Activated CD4-positive, alpha-beta T cell treated with anti-CD3 and anti-CD28 coated beads, Interleukin-2, amount 50 U/mL, for 48 hours (primary cell): ENCODE measurements around the gene HBM.
"Not testable (repeated sequence)": the region's sequence is repeated elsewhere in the genome, so short reads cannot be mapped to it uniquely, and the experiment has no call there.

Experiments used
- DNase-seq, 2 experiments: peaks; one replicate each; pipeline ENCODE4 v3.0.0-alpha.2; 2020

Gene HBM

GRCh38 chr16:165539-166374 is at the start of gene HBM:
Gene HBM, plus strand, starts transcription at chr16:165978. Its CDS starts 20 bp downstream, at chr16:165998.
- no peak for DNase-seq

- DNase-seq = no peak
These were observed 49.8 kb upstream of the HBM start for GRCh38 chr16:116015-116414.

- DNase-seq = peak; percentile 66 to 71
These were observed 48.1 kb upstream of the HBM start for GRCh38 chr16:117379-118365.

- no peak for DNase-seq
These were observed 46.9 kb upstream of the HBM start for GRCh38 chr16:118857-119256.

GRCh38 chr16:119295-119694 is 46.5 kb upstream of the HBM start:
- no peak for DNase-seq

GRCh38 chr16:119835-120491 is 45.8 kb upstream of the HBM start:
- no peak for DNase-seq

GRCh38 chr16:120756-121155 is 45.0 kb upstream of the HBM start:
- no peak for DNase-seq

GRCh38 chr16:122361-122760 is 43.4 kb upstream of the HBM start:
- DNase-seq = no peak

- not testable (repeated sequence) for DNase-seq
These were observed 42.0 kb upstream of the HBM start for GRCh38 chr16:123558-124350.

- DNase-seq = no peak
These were observed 40.8 kb upstream of the HBM start for GRCh38 chr16:125011-125410.

GRCh38 chr16:129075-129474 is 36.7 kb upstream of the HBM start:
- DNase-seq = no peak

GRCh38 chr16:130533-131173 is 35.1 kb upstream of the HBM start:
- no peak for DNase-seq

GRCh38 chr16:132120-132519 is 33.7 kb upstream of the HBM start:
- no peak for DNase-seq

- DNase-seq = no peak
These were observed 32.1 kb upstream of the HBM start for GRCh38 chr16:133716-134115.

- peak; percentile 26 to 38 for DNase-seq
These were observed 27.7 kb upstream of the HBM start for GRCh38 chr16:138049-138417.

- DNase-seq = no peak
These were observed 25.5 kb upstream of the HBM start for GRCh38 chr16:140175-140857.

GRCh38 chr16:142405-142967 is 23.3 kb upstream of the HBM start:
- DNase-seq = no peak

- no peak for DNase-seq
These were observed 22.7 kb upstream of the HBM start for GRCh38 chr16:143047-143446.

- DNase-seq = no peak
These were observed 22.3 kb upstream of the HBM start for GRCh38 chr16:143456-143855.

GRCh38 chr16:144797-145252 is 21.0 kb upstream of the HBM start:
- DNase-seq = no peak

GRCh38 chr16:146646-147045 is 19.1 kb upstream of the HBM start:
- DNase-seq = no peak
